Measurements from ENCODE around the gene TNFRSF14.
"Not testable (repeated sequence)": the region's sequence is repeated elsewhere in the genome, so short reads cannot be mapped to it uniquely, and the experiment has no call there.

TNFRSF14 gene

GRCh38 chr1:2539312-2539907 is 16.8 kb upstream of the TNFRSF14 start:
- no peak for DNase-seq

GRCh38 chr1:2540816-2541492 is 15.2 kb upstream of the TNFRSF14 start:
- DNase-seq, result no peak

DNA sequence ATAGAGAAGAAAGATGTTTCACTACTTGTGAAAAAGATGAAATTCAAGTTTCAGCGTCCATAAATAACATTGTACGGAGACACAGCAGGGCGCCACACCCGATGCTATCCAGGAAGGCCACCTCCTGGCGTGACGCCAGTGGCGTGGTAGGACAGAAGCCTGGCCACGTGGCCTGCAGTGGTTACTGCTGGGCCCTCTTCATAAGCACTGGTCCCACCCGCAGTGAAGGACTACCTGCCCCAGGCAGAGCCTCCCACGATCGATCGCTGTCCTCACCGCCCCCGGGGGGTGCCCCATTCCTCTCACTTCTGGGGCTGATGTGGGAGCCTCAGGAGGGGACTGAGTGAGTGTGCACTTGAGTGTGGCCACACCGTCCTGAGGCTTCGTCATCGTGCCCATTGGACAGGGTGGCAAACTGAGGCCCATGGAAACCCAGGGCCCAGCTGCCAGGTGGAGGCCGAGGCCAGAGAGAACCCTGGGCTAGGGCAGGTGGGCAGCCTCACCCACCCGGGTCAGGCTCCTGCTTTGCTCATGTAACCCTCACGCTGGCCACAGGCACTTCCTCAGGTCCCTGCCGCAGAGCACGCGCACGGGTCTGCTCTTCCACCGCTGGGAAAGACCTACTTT is 14.4 kb upstream of the TNFRSF14 start:
- no peak for DNase-seq

- DNase-seq, result no peak
Observed at GRCh38 chr1:2542246-2542915, 13.8 kb upstream of the TNFRSF14 start.

DNA sequence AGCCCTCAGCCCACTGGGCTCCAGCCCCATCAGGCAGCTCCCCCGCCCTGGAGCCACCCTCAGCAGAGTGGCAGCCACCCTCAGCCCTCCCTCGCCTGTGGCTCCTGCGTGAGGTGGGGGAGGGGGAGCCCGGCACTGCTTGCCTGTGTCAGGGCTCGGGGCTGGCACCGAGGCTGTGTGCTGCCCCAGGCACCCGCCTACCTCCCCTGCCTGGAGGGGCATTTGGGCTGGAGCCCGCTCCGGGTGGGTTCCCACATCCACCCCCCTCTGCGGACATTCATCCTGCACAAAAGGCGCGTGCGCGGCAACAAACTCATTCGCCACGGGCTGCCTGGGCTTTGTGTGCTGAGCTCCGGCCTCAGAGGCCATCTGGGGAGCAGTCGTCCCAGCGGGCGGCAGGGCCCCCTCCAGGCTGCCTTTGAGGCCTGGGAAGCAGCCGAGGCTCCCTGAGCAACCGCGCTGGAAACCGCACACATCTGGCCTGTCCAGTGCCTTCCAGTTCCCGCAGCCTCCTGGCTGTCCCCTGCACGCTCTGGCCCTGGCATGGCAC is 12.6 kb upstream of the TNFRSF14 start:
- DNase-seq, result no peak

GRCh38 chr1:2544093-2544874 is 11.9 kb upstream of the TNFRSF14 start:
- DNase-seq, result no peak

DNA sequence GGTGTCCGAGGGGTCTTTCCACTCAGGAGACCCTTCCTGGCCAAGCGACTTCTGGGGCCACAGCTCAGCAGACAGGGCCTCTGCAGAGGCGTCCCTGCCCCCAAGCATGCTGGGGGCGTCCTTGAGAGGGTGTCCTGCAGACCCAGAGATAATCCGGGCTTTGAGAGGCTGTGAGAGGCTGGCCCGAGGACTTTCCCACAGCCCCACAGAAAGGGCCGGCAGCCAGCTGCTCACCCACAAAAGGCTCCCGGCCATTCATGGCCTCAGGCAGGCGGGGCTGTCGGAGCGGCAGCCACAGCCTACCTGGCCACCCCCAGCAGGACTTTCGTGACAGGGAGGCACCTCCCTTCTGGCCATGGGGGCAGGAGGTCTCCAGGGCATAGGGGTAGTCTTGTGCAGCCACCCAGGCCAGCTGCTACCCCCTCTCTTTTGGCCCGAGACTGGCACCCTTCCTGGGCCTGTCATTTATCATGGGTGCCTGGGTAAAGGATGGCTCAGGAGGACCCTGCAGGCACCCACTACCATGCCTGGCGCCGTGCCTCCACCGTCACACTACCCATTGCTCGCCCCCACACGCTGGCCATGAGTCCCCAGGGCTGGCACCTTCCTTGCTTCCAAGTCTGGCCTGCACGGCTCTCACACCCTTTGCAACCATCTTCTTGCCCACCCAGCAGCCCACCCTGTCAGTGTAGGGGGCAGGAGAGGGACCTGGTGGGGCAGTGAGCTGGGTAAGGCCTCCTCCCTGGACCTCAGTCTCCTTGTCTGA is 11.1 kb upstream of the TNFRSF14 start:
- no peak for DNase-seq

GRCh38 chr1:2545754-2546514 is 10.2 kb upstream of the TNFRSF14 start:
- DNase-seq, result peak; percentile 85

DNA sequence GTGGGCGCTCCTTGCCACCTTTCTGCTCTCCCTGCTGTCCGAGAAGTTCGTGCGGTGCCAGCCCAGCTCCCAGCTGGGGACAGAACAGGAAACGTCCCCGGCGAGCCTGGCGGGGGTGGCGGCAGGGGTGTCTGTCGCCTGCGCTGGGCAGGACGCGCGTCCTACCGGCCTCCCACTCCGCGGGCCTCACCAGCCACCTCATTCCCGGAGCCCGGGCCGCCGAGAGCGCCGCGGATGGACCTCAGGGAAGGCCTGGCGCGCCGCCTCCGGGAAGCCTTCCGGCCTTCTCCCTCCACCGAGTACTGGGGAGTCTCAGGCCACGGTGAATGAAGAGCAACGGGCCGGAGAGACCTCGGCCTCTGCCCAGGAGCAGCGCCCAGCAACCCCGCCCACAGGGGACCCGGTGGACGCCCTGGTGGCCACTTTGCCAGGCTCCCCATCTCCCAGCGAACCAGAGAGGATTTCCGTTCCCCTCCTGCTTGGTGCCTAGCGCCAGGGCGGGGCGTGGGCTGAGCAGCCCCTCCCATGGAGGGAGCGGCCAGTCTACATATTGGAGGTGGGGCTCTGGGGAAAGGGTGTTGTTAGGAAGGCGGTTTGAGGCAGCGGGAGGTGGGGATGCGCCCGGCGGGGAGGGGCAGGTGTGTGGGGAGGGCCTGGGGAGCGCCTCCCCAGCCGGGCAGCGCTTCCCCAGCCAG is 9.5 kb upstream of the TNFRSF14 start:
- peak; percentile 69 for DNase-seq

DNA sequence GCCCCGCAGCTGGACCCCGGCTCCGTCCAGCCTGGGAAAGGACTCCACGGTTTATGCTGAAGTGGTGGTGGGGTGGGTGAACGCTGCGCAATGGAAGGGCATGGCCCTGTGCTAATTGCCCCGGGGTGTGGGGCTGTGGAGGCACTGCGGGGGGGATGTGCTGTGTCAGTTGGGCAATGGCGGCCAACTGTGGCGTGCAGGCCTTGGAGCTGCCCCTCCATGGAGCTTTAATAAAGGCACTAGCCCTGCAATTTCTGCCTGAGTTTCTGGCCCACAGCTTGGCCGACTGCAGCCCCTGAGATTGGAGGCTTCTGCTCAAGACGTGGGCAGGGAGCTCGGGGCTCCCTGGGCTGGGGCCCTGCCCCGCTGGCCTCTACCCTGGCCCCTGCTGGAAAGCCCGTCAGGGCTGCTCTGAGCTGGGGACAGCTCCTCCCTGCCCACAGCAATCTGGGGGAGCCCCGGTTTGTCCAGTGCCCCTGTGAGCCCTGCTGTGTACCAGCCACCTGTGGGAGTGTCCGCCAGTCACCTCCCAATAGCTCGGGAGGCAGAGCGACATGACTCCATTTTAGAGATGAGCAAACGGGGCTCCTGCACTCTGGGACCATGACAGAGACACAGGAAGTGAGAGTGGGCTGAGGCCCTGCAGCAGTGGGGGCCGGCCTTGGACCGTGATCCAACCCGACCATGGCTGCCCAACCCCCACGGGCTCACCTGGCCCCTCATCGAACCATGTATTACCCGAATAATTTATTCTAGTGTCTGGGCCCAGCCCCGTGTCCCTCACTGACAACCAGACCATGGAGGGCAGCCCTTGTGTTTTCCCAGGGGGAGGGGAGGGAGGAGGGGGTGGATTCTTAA is 8.7 kb upstream of the TNFRSF14 start:
- DNase-seq, result no peak

DNA sequence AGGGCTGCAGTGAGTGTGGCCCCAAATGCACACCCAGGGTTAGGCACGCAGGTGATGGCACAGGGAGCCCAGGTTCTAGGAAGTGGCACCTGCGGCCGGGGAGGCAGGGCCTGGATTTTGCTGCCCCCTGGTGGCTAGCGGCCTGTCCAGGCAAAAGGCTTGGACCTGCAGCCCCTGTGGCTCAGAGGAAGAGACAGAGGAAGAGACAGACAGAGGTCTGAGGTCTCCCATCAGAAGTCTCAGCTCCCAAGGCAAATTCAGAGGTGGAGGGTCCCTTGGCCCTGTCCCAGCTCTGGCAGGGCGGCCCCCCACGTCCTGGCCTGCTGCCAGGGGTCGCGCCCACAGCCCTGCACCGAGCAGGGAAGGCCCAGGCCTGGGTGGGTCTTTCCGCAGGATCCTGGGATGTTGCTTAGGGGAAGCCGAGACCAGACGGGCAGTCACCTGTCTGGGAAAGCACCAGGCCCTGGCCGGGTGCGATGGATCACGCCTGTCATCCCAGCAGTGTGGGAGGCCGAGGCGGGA is 8.0 kb upstream of the TNFRSF14 start:
- DNase-seq, result peak; percentile 70

DNA sequence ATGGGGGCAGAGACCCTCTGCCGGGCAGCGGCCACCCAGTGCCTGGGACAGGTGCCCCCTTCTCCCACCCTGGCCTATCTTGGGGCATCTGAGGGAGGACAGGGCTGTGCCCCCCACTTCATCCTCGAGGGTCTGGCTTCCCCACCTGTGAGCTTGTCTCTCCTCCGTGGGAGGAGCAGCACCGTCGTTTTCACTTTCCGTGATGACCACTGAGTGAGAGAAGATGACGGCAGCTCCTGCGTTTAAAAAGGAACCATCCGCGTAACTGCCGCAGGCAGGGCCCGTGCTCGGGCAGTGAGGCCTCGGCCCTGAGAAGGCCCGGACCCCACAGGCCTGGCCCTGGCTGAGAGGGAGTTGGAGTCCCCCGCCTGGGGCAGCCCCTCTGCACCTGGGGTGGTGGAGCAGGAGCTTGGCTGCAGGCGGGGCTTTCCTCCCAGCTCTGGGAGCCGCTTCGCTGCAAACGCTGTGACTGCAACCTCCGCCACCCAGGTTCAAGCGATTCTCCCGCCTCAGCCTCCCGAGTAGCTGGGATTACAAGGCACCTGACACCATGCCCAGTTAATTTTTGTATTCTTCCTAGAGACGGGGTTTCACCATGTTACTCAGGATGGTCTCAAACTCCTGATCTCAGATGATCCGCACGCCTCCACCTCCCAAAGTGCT is 6.7 kb upstream of the TNFRSF14 start:
- DNase-seq, result not testable (repeated sequence)

DNA sequence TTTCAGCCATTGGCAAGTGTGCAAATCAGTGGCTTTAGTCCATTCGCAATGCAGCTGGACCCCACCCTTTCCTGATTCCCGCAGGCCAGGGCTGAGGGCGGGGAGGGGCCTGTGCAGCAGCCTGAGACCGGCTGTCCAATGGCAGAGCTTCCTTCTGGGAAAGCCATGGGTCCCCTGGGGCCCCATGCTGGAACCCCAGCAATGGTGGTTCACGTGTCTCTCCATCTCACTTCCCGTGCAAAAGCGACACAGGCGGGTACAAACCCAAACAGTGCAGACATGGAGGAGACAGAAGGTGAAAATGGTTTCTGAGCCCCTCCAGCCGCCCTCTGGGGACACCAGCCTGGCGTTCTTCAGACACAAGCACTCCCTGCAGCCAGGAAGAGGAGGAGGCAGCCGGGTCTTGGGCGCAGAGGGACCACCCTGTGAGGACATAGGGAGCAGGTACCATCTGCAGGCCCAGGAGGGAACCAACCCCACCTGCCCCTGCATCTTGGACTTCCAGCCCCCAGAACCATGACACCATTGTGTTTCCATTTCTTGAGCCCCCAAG is 5.8 kb upstream of the TNFRSF14 start:
- not testable (repeated sequence) for DNase-seq

GRCh38 chr1:2551544-2551943 is 4.6 kb upstream of the TNFRSF14 start:
- DNase-seq, result not testable (repeated sequence)

- DNase-seq, result no peak
Observed at GRCh38 chr1:2552189-2552588, 4.0 kb upstream of the TNFRSF14 start.

DNA sequence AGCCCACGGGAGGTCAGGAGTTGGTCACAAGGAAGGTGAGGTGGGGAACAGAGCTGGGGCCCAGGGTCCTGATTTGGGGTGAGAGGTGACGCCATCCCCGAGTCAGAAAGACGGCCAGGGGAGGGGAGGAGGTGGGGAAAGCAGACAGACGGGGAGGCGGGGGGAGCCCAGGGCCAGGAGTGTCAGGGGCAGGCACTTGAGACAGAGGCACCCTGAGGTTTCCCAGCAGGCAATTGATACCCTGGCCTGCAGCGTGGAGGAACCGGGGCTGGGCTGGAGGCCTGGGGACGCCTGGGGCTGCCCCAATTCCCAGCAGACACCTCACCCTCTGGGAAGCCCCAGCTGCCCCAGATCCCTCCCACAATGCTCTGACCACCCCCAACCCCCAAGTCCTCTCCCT is 3.1 kb upstream of the TNFRSF14 start:
- not testable (repeated sequence) for DNase-seq

DNA sequence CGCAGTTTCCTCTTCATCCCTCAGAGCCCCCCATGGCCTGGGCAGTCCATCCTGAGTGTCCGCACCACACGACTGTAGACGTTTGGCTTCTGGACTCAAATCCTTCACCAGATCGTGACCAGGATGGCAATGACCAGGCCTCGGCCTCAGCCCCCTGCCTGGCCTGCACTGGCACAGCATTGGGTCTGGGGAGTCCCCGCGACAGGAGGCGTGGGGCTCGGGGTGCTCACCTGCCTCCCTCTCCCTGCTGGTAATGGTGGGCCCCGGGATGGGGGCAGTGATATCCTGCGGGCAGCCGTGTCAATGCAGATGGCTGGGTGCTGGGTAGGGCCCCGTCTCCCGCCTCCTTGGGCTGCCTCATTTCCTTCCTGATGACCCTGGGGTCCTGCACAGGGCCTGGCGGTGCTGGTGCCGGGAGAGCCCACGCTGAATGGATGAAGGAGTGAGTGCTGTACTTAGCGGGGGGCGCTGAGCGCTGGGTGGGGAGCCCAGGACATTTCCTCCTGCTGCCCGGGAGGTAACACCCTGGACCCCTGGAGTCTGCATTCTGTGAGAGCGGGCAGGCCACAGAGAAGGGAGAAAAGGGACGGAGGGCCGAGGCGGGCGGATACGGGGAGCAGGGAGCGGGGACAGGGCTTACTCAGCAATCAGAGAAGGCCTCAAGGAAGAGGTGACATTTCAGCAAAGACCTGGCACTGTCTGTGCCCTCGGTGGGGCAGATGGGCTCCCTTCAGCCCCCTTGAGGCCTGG is 2.1 kb upstream of the TNFRSF14 start:
- DNase-seq, result no peak

Measured in activated CD4-positive, alpha-beta T cell treated with anti-CD3 and anti-CD28 coated beads for 1 hour (primary cell).